Stimulated activated CD8-positive, alpha-beta memory T cell treated with anti-CD3 and anti-CD28 coated beads, Interleukin-4, amount 100 ng/mL, for 24 hours (primary cell): Measurements from ENCODE around the gene TFDP3.

Source experiments
- DNase-seq: peaks from one replicate; pipeline ENCODE4 v3.0.0-alpha.2; 2020; ENCODE audit warnings: low read depth

Gene TFDP3

GRCh38 chrX:133185938-133186337, 32.2 kb downstream of the TFDP3 start:
- DNase-seq = no peak

GRCh38 chrX:133185119-133185518, 33.0 kb downstream of the TFDP3 start:
- DNase-seq = no peak

GRCh38 chrX:133183806-133184205, 34.3 kb downstream of the TFDP3 start:
- no peak for DNase-seq

- DNase-seq = no peak
Measured at GRCh38 chrX:133179500-133179899, 38.7 kb downstream of the TFDP3 start.

DNA sequence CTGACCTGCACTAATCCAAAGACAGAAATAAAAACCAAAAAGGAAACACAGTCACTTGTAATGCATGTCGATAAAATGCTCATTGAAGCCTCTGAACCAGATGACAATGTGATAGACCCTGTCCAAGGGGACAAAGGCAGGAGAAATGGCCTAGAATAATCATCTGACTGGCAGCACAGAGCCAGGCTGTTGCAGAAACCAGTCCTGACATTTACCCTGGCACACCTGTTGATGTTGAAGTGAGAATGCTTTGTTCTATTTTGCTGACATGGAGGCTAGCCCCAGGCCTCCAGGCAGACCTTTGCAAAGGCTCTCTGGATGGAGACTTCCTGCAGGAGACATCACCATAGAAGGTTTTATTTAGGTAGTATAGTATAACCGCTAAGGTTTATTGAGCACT, 41.0 kb downstream of the TFDP3 start:
- no peak for DNase-seq

DNA sequence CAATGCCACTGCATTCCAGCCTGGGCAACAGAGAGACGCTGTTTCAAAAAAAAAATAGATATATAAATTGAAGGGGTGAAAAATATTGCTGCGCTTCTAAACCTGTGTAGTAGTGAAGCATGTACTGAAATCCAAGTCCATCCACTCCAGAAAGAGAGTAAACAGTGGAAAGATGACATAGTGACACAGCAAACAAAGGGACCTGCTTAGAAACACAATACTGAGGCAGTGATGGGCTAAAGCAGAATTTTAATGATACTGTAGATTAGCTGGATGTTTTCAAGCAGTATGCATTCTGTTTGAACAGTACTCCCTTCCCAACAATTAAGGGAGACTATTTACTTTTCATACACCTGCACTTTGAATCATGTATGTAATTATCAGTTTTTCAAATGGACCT, 42.5 kb downstream of the TFDP3 start:
- no peak for DNase-seq

DNA sequence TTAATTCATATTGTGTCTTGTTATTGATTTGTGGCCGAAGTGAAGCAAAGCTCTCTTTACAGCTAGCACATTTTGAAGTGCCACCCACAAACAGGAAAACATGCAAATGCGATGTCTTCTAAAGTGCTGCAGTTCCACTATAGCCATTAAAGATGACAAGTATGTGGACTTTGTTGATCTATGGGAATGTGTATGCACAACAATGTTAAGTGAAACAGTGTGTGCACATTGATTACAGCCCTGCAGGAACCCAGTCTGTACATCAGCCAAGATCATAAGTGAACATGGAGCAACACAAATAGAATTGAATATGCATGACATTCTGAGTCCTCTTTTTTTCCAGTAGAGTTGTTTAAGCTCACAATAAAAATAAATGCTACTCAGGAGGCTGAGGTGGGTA, 43.0 kb downstream of the TFDP3 start:
- DNase-seq = no peak

GRCh38 chrX:133171962-133172708, 46.0 kb downstream of the TFDP3 start:
- DNase-seq = no peak
